ENCODE data around the gene SIGLEC5.

Gene SIGLEC5

DNA sequence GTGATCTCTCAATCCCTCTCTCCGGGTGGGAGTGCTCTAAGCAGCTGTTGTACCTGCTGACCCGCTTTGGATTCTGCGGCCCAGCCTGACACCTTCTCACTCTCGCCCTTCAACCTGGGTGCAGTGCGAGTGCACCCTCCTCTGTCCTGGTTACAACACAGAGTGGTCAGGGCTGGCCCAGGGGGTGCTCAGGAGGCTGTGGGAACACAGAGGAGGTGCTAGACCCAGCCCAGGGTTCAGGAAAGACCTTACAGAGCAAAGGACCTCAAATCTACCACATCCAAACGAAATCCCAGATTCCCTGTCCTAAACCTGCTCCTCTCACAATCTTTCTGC, 35.5 kb downstream of the SIGLEC5 start:
- in situ Hi-C loops (cut with HindIII; ENCODE audit: low pct_ligation_motif_present, low pct_unique_long_range_greater_than_20kb, low sequenced_read_pairs) = no loop called here
- no peak for DNase-seq

GRCh38 chr19:51593969-51594773, 36.0 kb downstream of the SIGLEC5 start:
- in situ Hi-C loops (cut with HindIII; ENCODE audit: low pct_ligation_motif_present, low pct_unique_long_range_greater_than_20kb, low sequenced_read_pairs) = no loop called here
- DNase-seq = peak; percentile 95

DNA sequence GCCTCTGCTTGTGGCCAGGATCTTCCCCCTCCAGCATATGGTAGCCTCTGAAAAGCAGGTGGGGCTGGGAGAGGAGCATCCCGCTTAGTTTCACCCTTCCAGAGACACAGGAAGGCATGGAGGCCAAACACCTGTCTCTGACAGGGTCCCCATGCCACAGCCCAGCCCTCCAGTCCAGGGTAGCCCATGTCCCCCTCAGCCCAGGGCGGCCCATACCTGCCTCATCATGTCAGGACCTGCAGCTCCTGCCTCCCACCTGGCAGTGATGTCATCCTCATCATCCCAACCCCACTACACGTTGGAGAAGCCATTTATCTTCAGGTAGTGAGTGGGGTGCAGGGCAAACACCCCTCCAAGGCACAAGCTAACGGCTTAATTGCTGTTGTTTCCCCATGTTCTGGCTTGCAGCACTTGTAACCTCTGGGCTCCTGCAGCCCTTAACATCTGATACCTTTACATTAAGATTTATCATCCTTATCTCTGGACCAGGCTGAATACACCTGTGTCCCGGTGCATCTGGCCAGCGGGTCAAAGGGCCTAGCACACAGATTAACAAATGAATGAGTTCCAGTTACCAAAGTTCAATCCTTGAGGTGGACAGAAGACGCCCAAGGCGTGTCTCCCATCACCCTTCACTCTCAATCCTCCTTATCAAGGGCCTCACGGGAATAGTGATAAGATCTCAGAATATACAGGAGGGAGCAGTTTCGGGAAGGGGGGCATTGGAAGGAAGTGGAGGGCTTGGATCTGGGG, 36.9 kb downstream of the SIGLEC5 start:
- in situ Hi-C loops (cut with HindIII; ENCODE audit: low pct_ligation_motif_present, low pct_unique_long_range_greater_than_20kb, low sequenced_read_pairs) = no loop called here
- DNase-seq = no peak

GRCh38 chr19:51592521-51592920, 37.7 kb downstream of the SIGLEC5 start:
- DNase-seq = no peak
- in situ Hi-C loops (cut with HindIII; ENCODE audit: low pct_ligation_motif_present, low pct_unique_long_range_greater_than_20kb, low sequenced_read_pairs) = no loop called here

GRCh38 chr19:51590441-51590840, 39.8 kb downstream of the SIGLEC5 start:
- DNase-seq = no peak
- in situ Hi-C loops (cut with HindIII; ENCODE audit: low pct_ligation_motif_present, low pct_unique_long_range_greater_than_20kb, low sequenced_read_pairs) = no loop called here

- DNase-seq = no peak
- in situ Hi-C loops (cut with HindIII; ENCODE audit: low pct_ligation_motif_present, low pct_unique_long_range_greater_than_20kb, low sequenced_read_pairs) = no loop called here
Observed at GRCh38 chr19:51589511-51589910, 40.7 kb downstream of the SIGLEC5 start.

DNA sequence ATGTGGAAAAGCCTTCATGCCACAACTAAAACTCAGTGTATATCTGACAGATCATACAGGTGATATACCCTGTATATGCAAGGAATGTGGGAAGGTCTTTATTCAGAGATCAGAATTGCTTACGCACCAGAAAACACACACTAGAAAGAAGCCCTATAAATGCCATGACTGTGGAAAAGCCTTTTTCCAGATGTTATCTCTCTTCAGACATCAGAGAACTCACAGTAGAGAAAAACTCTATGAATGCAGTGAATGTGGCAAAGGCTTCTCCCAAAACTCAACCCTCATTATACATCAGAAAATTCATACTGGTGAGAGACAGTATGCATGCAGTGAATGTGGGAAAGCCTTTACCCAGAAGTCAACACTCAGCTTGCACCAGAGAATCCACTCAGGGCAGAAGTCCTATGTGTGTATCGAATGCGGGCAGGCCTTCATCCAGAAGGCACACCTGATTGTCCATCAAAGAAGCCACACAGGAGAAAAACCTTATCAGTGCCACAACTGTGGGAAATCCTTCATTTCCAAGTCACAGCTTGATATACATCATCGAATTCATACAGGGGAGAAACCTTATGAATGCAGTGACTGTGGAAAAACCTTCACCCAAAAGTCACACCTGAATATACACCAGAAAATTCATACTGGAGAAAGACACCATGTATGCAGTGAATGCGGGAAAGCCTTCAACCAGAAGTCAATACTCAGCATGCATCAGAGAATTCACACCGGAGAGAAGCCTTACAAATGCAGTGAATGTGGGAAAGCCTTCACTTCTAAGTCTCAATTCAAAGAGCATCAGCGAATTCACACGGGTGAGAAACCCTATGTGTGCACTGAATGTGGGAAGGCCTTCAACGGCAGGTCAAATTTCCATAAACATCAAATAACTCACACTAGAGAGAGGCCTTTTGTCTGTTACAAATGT, 42.7 kb downstream of the SIGLEC5 start:
- DNase-seq = no peak
- in situ Hi-C loops (cut with HindIII; ENCODE audit: low pct_ligation_motif_present, low pct_unique_long_range_greater_than_20kb, low sequenced_read_pairs) = no loop called here

DNA sequence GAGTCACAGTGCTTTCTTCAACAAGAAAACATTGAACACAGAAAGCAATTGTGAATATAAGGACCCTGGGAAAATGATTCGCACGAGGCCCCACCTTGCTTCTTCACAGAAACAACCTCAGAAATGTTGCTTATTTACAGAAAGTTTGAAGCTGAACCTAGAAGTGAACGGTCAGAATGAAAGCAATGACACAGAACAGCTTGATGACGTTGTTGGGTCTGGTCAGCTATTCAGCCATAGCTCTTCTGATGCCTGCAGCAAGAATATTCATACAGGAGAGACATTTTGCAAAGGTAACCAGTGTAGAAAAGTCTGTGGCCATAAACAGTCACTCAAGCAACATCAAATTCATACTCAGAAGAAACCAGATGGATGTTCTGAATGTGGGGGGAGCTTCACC, 43.4 kb downstream of the SIGLEC5 start:
- no peak for DNase-seq
- in situ Hi-C loops (cut with HindIII; ENCODE audit: low pct_ligation_motif_present, low pct_unique_long_range_greater_than_20kb, low sequenced_read_pairs) = no loop called here

GRCh38 chr19:51586103-51586728, 44.0 kb downstream of the SIGLEC5 start:
- no peak for DNase-seq
- in situ Hi-C loops (cut with HindIII; ENCODE audit: low pct_ligation_motif_present, low pct_unique_long_range_greater_than_20kb, low sequenced_read_pairs) = no loop called here

DNA sequence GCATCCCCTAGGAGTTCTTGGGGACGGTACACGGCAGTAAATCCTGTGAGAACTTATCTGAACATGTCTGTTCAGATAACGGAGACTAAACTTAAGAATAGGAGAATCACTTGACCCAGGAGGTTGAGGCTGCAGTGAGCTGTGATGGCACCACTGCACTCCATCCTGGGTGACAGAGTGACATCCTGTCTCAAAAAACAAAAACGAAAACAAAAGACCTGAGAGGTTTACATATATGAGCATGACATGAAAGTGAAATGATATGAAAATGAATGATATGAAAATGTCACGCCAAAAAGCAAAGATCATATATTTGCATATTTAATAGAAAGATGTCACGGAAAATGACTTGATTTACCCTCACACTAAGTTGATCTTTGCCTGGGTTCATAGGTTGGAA, 53.4 kb downstream of the SIGLEC5 start:
- no peak for DNase-seq
- in situ Hi-C loops (cut with HindIII; ENCODE audit: low pct_ligation_motif_present, low pct_unique_long_range_greater_than_20kb, low sequenced_read_pairs) = no loop called here

DNA sequence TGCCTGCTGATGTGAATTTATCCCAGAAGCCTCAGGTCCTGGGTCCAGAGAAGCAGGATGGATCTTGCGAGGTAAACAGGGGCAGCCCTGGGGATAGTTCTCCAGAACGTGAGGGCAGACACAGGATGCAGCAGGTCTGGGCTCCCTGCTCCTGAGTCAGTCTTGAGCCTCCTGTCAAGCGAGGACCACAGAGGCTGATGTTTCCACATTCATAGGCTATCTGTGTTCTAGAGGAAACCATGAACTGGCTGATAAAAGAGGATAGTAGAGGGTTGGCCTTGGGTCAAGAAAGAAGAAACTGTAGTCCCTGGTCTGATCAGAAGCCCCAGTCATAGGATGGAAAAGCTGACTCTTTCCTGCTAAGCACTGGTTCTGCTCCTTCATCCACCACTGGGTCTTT, 56.9 kb downstream of the SIGLEC5 start:
- DNase-seq = no peak
- in situ Hi-C loops (cut with HindIII; ENCODE audit: low pct_ligation_motif_present, low pct_unique_long_range_greater_than_20kb, low sequenced_read_pairs) = no loop called here

- in situ Hi-C loops (cut with HindIII; ENCODE audit: low pct_ligation_motif_present, low pct_unique_long_range_greater_than_20kb, low sequenced_read_pairs) = no loop called here
- no peak for DNase-seq
Observed at GRCh38 chr19:51572908-51573307, 57.3 kb downstream of the SIGLEC5 start.

DNA sequence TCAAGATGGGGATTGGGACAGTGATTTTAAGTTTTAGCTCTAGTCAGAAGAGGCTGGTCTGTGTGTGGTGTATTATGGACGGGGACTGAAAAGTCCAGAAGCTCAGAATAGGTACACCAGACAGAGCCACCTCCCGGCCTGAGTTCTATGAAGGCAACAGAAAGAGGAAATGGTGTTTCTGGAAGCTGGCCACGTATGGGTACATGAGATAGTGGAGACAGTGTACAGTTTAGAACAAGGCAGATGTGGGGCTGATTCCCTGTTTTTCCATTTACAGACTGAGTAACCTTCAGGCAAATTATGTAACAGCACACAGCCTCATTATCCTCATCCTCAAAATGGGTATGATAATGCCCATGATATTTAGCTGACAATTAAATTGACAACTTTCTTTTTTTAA, 57.8 kb downstream of the SIGLEC5 start:
- no peak for DNase-seq

GRCh38 chr19:51571599-51571998, 58.6 kb downstream of the SIGLEC5 start:
- peak; percentile 2 for DNase-seq
- in situ Hi-C loops (cut with HindIII; ENCODE audit: low pct_ligation_motif_present, low pct_unique_long_range_greater_than_20kb, low sequenced_read_pairs) = no loop called here

More for the DNA sequence above, 57.8 kb downstream of the SIGLEC5 start:
- in situ Hi-C loops (cut with HindIII; ENCODE audit: low pct_ligation_motif_present, low pct_unique_long_range_greater_than_20kb, low sequenced_read_pairs) = no loop called here

DNA sequence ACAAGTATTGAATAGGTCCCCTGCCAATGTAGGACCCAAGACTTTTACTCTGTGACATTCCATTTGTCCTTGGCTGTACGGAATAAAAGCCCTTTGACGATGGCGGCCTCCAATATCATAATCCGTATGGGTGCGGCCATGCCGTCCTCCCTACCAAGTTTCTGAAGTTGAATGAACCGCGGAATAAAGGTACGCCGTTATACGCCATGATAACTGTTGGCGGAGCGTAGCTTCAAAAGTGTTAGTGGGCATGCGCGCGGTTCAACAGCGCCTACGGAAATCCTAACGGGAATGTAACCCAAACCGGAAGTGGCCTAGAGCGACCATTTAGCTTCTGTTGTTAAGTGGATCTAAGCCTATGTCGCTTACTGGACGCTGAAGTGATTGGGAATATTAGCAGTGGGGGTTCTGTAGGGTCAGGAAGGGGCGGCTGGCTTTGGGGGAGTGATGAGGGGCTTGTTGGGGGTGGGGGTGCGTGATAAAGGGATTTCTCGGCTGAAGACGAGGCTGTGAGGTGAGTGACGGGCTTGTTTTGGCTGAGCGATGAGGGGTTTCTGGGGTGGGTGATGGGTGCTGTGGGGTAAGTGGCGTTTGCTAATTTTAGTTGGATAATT, 59.1 kb downstream of the SIGLEC5 start, which contains the start of gene ZNF175:
Gene ZNF175, plus strand, starts transcription at position 322 of the 614 bp plus-strand sequence. CDS start 2,047 bp downstream, outside the sequence.
- in situ Hi-C loops (cut with HindIII; ENCODE audit: low pct_ligation_motif_present, low pct_unique_long_range_greater_than_20kb, low sequenced_read_pairs) = no loop called here
- DNase-seq = peak; percentile 93

- in situ Hi-C loops (cut with HindIII; ENCODE audit: low pct_ligation_motif_present, low pct_unique_long_range_greater_than_20kb, low sequenced_read_pairs) = no loop called here
- no peak for DNase-seq
Observed at GRCh38 chr19:51568456-51568855, 61.7 kb downstream of the SIGLEC5 start.

GRCh38 chr19:51567583-51567982, 62.6 kb downstream of the SIGLEC5 start:
- no peak for DNase-seq
- in situ Hi-C loops (cut with HindIII; ENCODE audit: low pct_ligation_motif_present, low pct_unique_long_range_greater_than_20kb, low sequenced_read_pairs) = no loop called here

- in situ Hi-C loops (cut with HindIII; ENCODE audit: low pct_ligation_motif_present, low pct_unique_long_range_greater_than_20kb, low sequenced_read_pairs) = no loop called here
- no peak for DNase-seq
Observed at GRCh38 chr19:51566489-51567100, 63.6 kb downstream of the SIGLEC5 start.

All from ACHN (cell line).